Testis (tissue), 3 donors: ENCODE data around the gene SMG9. TPM values are rescaled to one million over a fixed set of nuclear protein-coding genes. Genes with fewer than 3 reads are reported as not detected.

ENCODE experiments used
- DNase-seq: peaks from one replicate; pipeline ENCODE4 v3.0.0-alpha.2; 2019
- H3K27ac ChIP-seq, 2 donors: fragments of 200-600 bp; sonication (generic); one replicate each; pipeline ENCODE4 v1.5.1; 2019
- H3K27me3 ChIP-seq: fragments of 200-600 bp; sonication (generic); one replicate; pipeline ENCODE4 v1.5.1; 2019
- H3K36me3 ChIP-seq: fragments of 200-600 bp; sonication (generic); one replicate; pipeline ENCODE4 v1.5.1; 2017; ENCODE audit warnings: low read depth; ENCODE audit errors: missing control alignments
- H3K4me1 ChIP-seq: fragments of 200-600 bp; sonication (generic); one replicate; pipeline ENCODE4 v1.5.1; 2019
- H3K4me3 ChIP-seq, 2 donors: fragments of 200-600 bp; sonication (generic); one replicate each; pipeline ENCODE4 v1.5.1; 2017 to 2019
- H3K9me3 ChIP-seq: fragments of 200-600 bp; sonication (generic); one replicate; pipeline ENCODE4 v1.5.1; 2017
- CTCF ChIP-seq, 3 experiments: fragments of 450-650 bp in 2 of 3; fragments of 200-600 bp in 1 of 3; sonication (generic) in 1 of 3; IDR thresholded peaks; one replicate each; pipeline ENCODE4 v1.5.1; 2016 to 2019; ENCODE audit warnings: antibody characterized with exemption in 3 of 3, mild to moderate bottlenecking in 2 of 3, moderate library complexity in 1 of 3
- POLR2A ChIP-seq: fragments of 450-650 bp; IDR thresholded peaks from one replicate; pipeline ENCODE4 v1.6.1; 2017; ENCODE audit warnings: antibody characterized with exemption, mild to moderate bottlenecking, moderate library complexity
- WGBS, 2 donors: methylation state at CpG; one replicate each; pipeline ENCODE4 v1.1.5; 2018; 5-methylcytosine and 5-hydroxymethylcytosine counted together
- intact Hi-C: fragments of 100-400 bp; cut with DNase I; formaldehyde crosslinking; loops from one replicate; pipeline ENCODE4 v1.15.1; 2023; ENCODE audit warnings: low total_unique reads
- polyA plus RNA-seq: library from polyadenylated mRNA; stranded (reverse); fragments of 350-450 nt; fragmentation: Illumina TruSeq; extraction: RNeasy Lipid Tissue Mini Kit (QIAGEN cat#74804); gene quantifications from one replicate; pipeline ENCODE4 v1.2.3, GENCODE V29; 2014; ENCODE audit warnings: low read depth, low replicate concordance; ENCODE audit not compliant: insufficient read depth
- total RNA-seq, 2 donors: library from RNA; depleted of rRNA; stranded (reverse); fragments of >200 nt; gene quantifications; one replicate each; pipeline ENCODE4 v1.2.3, GENCODE V29; 2016

SMG9 gene
- total and polyA plus RNA-seq, 3 donors from 2014 or later: 65.0 to 144 (median 76.8) TPM

- Histone ChIP-seq H3K27me3 (no peaks in the 10 kb centered on the region), H3K9me3 (no peaks in the 10 kb centered on the region), H3K4me3 (peak overlapping the region; percentile 2 to 55), H3K27ac (no peak overlapping the region), H3K4me1 (peaks cover 4% of the 10 kb centered on the region), H3K36me3 (no peaks in the 10 kb centered on the region)
- intact Hi-C loops: no loop called here
- DNase-seq: no peak
- TF ChIP-seq CTCF (IDR thresholded peaks at IDR 0.05) (no peak), POLR2A (no peak)
- 11 to 13% methylated on average over 40 to 69 of the region's 70 CpGs for WGBS, 2 donors
Measured at GRCh38 chr19:43798546-43799409, 44.0 kb upstream of the SMG9 start.

GRCh38 chr19:43798026-43798545 lies 43.3 kb upstream of the SMG9 start:
- Histone ChIP-seq H3K36me3 (no peaks in the 10 kb centered on the region), H3K9me3 (no peaks in the 10 kb centered on the region), H3K4me3 (peak overlapping the region; percentile 2 to 55), H3K27me3 (no peaks in the 10 kb centered on the region), H3K27ac (no peak overlapping the region), H3K4me1 (peaks cover 4% of the 10 kb centered on the region)
- intact Hi-C loops: no loop called here
- DNase-seq: no peak
- TF ChIP-seq POLR2A (no peak), CTCF (IDR thresholded peaks at IDR 0.05) (no peak)
- 43% methylated on average over 5 of the region's 5 CpGs; no CpG with 5 or more reads in 1 of the 2 donors for WGBS, 2 donors

GRCh38 chr19:43797556-43797955 lies 42.8 kb upstream of the SMG9 start:
- no peak overlapping the region for H3K27ac ChIP-seq
- no peak overlapping the region for H3K4me3 ChIP-seq
- H3K36me3 ChIP-seq: no peaks in the 10 kb centered on the region
- H3K9me3 ChIP-seq: no peaks in the 10 kb centered on the region
- TF ChIP-seq POLR2A: no peak
- TF ChIP-seq CTCF (IDR thresholded peaks at IDR 0.05): no peak
- DNase-seq: no peak
- peaks cover 4% of the 10 kb centered on the region for H3K4me1 ChIP-seq
- WGBS, 2 donors: 82 to 85% methylated on average over 7 of the region's 7 CpGs
- no peaks in the 10 kb centered on the region for H3K27me3 ChIP-seq
- intact Hi-C loops: no loop called here

- TF ChIP-seq POLR2A: no peak
- TF ChIP-seq CTCF (IDR thresholded peaks at IDR 0.05): no peak
- Histone ChIP-seq H3K27me3 (no peaks in the 10 kb centered on the region), H3K4me3 (no peak overlapping the region), H3K4me1 (peaks cover 4% of the 10 kb centered on the region), H3K27ac (no peak overlapping the region), H3K9me3 (no peaks in the 10 kb centered on the region), H3K36me3 (no peaks in the 10 kb centered on the region)
- intact Hi-C loops: no loop called here
- WGBS, 2 donors: 45 to 73% methylated on average over 6 of the region's 6 CpGs
- no peak for DNase-seq
Measured at GRCh38 chr19:43797118-43797517, 42.4 kb upstream of the SMG9 start.
